Peyer's patch (tissue), 4 donors: ENCODE data around the gene NHSL2.

Experiments
- POLR2A ChIP-seq, 2 donors: fragments of 450-650 bp; IDR thresholded peaks; one replicate each; pipeline ENCODE4 v1.5.1; 2017; ENCODE audit warnings: antibody characterized with exemption in 2 of 2, mild to moderate bottlenecking in 2 of 2, moderate library complexity in 2 of 2
- TF ChIP-seq, protein P1 (sequence below), 6 experiments: fragments of 450-650 bp in 4 of 6; fragments of 200-600 bp in 2 of 6; sonication (generic) in 1 of 6; IDR thresholded peaks; one replicate each; pipeline ENCODE4 v1.5.1; 2017 to 2019; ENCODE audit warnings: antibody characterized with exemption in 6 of 6, mild to moderate bottlenecking in 3 of 6, moderate library complexity in 1 of 6

DNA sequence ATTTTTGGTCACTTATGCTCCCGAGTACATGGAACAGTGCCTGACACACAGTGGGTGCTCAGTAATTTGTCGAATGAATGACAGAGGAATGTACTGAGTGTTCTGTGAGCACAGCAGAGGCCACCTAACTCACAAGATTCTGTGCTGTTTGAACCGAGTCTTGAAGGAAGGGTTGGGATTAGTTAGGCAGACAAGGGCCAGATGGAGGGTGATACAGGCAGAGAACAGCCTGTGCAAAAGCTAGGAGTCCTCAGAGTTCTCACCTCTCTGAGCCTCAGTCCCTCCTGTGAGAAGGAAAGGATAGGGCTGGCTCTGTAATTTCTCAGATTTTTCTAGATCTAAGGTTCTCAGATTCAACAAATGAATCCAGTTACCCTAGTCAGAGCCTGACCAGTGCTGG lies 108.8 kb downstream of the NHSL2 start:
- TF ChIP-seq, protein P1, sequence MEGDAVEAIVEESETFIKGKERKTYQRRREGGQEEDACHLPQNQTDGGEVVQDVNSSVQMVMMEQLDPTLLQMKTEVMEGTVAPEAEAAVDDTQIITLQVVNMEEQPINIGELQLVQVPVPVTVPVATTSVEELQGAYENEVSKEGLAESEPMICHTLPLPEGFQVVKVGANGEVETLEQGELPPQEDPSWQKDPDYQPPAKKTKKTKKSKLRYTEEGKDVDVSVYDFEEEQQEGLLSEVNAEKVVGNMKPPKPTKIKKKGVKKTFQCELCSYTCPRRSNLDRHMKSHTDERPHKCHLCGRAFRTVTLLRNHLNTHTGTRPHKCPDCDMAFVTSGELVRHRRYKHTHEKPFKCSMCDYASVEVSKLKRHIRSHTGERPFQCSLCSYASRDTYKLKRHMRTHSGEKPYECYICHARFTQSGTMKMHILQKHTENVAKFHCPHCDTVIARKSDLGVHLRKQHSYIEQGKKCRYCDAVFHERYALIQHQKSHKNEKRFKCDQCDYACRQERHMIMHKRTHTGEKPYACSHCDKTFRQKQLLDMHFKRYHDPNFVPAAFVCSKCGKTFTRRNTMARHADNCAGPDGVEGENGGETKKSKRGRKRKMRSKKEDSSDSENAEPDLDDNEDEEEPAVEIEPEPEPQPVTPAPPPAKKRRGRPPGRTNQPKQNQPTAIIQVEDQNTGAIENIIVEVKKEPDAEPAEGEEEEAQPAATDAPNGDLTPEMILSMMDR (IDR thresholded peaks at IDR 0.05), result no peak
- no peak for TF ChIP-seq POLR2A (IDR thresholded peaks at IDR 0.05)
